ENCODE measurements around the gene ALKBH3.

The ALKBH3 gene

GRCh38 chr11:43941257-43941994 is 60.8 kb downstream of the ALKBH3 start:
- no peak for DNase-seq (ENCODE audit: low read depth)

GRCh38 chr11:43942662-43943371 is 62.2 kb downstream of the ALKBH3 start:
- no peak for DNase-seq (ENCODE audit: low read depth)

DNA sequence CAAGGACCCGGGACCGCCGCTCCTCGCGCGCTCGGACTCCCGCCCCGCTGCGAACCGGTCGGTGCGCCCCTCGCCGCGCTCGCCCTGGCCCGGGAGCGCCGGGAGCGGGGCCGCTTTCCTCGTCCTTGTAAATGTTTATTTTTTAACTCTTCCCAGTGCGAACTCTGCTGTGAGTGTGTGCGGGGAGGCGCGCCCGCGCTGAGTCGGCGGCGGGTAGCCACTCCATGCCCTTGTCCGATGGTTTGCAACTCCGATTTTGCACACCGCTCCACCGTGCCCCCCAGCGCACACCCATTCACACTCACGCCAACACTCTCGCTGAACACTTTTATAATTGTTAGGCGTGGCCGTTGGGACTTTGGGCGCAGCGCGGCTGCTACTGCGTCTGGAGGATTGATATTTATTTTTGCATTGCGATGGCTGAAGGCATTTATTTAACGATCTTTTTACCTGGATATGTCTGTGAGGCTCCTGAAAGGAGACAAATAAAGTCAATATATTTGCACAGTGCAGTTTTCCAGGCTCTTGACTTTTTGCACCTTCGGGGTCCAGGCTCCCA is 62.8 kb downstream of the ALKBH3 start:
- no peak for DNase-seq (ENCODE audit: low read depth)

- no peak for DNase-seq (ENCODE audit: low read depth)
These were observed 63.5 kb downstream of the ALKBH3 start for GRCh38 chr11:43943931-43944751.

- DNase-seq (ENCODE audit: low read depth): no peak
These were observed 64.2 kb downstream of the ALKBH3 start for GRCh38 chr11:43944761-43945311.

GRCh38 chr11:43947003-43947500 is 66.4 kb downstream of the ALKBH3 start:
- DNase-seq (ENCODE audit: low read depth): no peak

- no peak for DNase-seq (ENCODE audit: low read depth)
These were observed 67.2 kb downstream of the ALKBH3 start for GRCh38 chr11:43947815-43948214.

DNA sequence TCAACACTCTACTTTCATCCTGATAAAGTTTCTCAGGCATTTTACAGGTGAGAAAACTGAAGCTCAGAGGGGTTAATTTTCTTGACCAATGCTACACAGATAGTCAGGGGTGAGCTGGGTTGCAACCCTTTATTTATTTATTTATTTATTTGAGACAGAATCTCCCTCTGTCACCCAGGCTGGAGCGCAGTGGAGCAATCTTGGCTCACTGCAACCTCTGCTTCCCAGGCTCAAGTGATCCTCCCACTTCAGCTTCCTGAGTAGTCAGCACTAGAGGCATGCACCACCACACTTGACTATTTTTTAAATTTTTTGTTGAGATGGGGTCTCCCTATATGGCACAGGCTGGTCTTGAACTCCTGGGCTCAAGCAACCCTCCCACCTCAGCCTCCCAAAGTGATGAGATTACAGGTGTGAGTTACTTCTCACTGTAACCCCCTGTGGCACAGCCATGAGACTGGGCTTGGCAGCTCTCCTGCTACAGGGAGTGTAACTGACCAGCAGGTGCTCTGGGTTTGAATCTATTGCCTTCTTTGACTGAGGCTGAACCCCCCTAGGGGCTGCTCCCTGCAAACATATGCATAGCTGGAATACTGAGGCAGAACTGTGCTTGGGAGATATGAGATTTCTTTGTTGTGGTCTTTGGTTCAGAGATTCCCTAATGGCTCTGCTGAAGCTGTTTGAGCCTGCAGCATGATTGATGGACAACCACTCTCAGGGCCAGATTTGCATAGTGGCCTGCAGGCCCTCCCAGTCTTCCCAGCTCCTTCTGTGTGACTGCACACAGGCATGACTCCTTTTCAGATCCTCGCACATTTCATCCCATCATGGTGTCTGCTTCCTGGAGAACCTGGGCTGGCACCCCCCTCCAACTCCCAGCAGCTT is 68.0 kb downstream of the ALKBH3 start:
- DNase-seq (ENCODE audit: low read depth): no peak

- DNase-seq (ENCODE audit: low read depth): no peak
These were observed 69.8 kb downstream of the ALKBH3 start for GRCh38 chr11:43950311-43950855.

- no peak for DNase-seq (ENCODE audit: low read depth)
These were observed 70.6 kb downstream of the ALKBH3 start for GRCh38 chr11:43951231-43951630.

GRCh38 chr11:43952020-43952400 is 71.4 kb downstream of the ALKBH3 start:
- DNase-seq (ENCODE audit: low read depth): no peak

- no peak for DNase-seq (ENCODE audit: low read depth)
These were observed 72.0 kb downstream of the ALKBH3 start for GRCh38 chr11:43952401-43953342.

DNA sequence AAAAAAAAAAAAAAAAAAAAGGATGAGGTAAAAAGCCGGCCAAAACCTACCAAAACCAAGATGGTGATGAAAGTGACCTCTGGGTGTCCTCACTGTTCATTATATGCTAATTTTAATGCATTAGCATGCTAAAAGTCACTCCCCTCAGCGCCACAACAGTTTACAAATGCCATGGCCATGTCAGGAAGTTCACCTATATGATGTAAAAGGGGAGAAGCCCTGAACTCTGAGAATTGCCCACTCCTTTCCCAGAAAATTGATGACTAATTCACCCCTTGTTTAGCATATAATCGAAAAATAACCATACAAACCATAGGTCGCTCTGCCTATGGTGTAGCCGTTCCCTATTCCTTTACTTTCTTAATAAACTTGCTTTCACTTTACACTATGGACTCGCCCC is 72.9 kb downstream of the ALKBH3 start:
- no peak for DNase-seq (ENCODE audit: low read depth)

DNA sequence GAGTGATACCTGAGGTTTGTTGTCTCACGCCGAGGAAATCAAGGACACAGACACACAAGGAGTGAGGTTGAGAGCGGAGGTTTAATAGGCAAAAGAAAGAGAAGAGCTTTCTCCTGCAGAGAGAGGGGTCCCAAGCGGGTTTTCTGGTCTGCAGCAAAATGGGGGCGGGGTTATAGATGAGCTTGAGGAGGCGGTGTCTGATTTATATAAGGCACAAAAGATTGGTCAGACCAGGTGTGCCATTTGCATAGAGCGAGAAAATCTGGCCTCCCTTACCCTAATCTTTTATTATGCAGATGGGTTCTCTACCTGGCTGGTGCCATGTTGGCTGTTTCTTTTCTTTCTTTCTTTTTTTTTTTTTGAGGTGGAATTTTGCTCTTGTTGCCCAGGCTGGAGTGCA is 73.6 kb downstream of the ALKBH3 start:
- DNase-seq (ENCODE audit: low read depth): no peak

DNA sequence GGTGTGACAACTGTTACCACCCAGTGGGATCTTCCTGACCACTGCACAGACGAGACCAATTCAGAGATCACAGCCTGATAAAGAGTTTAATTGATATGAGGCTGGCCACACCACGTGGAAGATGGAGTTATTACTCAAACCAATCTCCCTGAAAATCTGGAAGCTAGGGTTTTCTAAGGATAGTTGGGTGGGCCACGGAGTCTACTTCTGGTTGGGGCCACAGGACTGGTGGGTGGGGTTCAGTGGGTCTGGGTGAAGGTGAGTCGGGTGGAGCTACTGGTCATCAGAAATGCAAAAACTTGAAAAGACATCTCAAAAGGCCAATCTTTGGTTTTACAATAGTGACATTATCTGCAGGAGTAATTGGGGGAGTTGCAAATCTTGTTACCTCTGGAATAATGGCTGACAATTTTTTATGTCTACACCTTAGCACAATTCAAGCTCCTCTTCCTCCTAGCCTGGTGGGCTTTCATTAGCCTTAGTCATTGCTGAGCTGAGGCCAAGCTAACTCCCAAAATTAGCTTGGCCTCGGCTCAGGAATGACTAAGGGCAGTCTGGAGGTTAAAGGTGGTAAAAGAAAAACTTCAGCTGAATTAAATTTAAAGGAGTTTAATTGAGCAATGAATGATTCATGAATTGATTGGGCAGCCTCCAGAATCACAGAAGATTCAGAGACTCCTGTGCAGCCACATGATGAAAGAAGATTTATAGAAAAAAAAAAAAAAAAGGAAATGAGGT is 74.9 kb downstream of the ALKBH3 start:
- no peak for DNase-seq (ENCODE audit: low read depth)

DNA sequence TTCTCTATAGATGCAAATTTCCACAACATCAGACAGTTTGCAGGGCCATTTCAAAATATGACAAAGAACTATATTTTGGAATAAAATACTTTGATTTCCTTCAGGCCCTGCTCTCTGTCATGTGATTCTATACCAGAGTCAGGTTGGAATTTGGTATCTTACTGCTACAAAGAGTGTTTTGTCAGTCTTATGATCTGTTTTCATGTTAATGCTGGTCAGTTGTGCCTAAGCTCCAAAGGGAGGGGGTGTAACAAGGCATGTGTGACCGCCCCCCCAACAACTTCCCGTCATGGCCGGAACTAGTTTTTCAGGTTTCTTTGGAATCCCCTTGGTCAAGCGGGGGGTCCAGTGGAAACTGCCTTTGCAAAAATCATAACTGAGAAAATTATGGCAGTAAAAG is 76.9 kb downstream of the ALKBH3 start:
- DNase-seq (ENCODE audit: low read depth): no peak

DNA sequence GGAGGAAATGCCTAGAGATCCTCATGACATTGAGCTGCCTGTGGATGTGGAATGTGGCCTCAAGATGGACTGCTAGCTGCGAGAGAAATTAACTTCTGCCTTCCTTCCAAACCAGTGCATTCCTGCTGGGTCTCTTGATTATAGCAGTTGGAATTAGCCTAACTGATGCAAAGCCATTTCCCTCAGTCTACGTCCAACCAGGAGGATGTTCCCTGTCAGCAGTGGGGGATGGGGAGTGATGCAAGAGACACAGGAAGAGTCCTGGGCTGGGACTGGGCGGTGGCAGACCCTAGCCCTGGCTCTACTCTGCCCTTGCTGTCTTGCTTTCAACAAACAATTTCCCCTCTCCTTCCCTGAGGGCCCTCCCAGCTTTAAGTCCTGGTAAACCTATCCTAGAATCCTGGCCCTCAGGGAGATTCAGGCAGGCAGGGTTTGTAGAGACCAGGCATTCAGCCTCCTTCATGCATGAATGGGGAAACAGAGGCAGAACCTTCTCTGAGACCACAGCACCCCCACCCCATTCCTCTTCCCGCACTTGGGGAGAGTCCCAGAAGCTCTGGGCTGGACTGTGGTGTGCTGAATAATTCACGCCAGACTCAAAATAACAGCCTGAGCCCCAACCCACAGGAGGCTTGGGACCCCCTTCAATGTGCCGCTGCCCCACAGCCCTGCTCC is 78.8 kb downstream of the ALKBH3 start:
- peak; percentile 40 for DNase-seq (ENCODE audit: low read depth)
